ENCODE data around the gene RALGAPA1.

The RALGAPA1 gene

GRCh38 chr14:35661875-35662274 is 147.2 kb downstream of the RALGAPA1 start:
- no peak for DNase-seq (ENCODE audit: extremely low read depth, insufficient read length)
- TF ChIP-seq CTCF (IDR thresholded peaks at IDR 0.05; ENCODE audit: insufficient read depth, low read length, poor library complexity, severe bottlenecking), result no peak
- no peaks in the 10 kb centered on the region for H3K27me3 ChIP-seq (replicated peaks; ENCODE audit: control insufficient read depth, insufficient read depth, low read length)
- no peak overlapping the region for H3K4me3 ChIP-seq (replicated peaks; ENCODE audit: low read depth, low read length)
- H3K36me3 ChIP-seq (ENCODE audit: control insufficient read depth, insufficient read depth, low read length), result no peaks in the 10 kb centered on the region; the same call in 1 of the 2 replicates

- Histone ChIP-seq H3K4me3 (replicated peaks; ENCODE audit: low read depth, low read length) (no peak overlapping the region), H3K27me3 (replicated peaks; ENCODE audit: control insufficient read depth, insufficient read depth, low read length) (no peaks in the 10 kb centered on the region), H3K36me3 (ENCODE audit: control insufficient read depth, insufficient read depth, low read length) (no peaks in the 10 kb centered on the region)
- no peak for DNase-seq (ENCODE audit: extremely low read depth, insufficient read length)
- no peak for TF ChIP-seq CTCF (IDR thresholded peaks at IDR 0.05; ENCODE audit: insufficient read depth, low read length, poor library complexity, severe bottlenecking)
Observed at GRCh38 chr14:35653045-35653444, 156.1 kb downstream of the RALGAPA1 start.

GRCh38 chr14:35643513-35643912 is 165.6 kb downstream of the RALGAPA1 start:
- Histone ChIP-seq H3K4me3 (replicated peaks; ENCODE audit: low read depth, low read length) (no peak overlapping the region), H3K27me3 (replicated peaks; ENCODE audit: control insufficient read depth, insufficient read depth, low read length) (no peaks in the 10 kb centered on the region), H3K36me3 (ENCODE audit: control insufficient read depth, insufficient read depth, low read length) (no peaks in the 10 kb centered on the region)
- no peak for DNase-seq (ENCODE audit: extremely low read depth, insufficient read length)
- no peak for TF ChIP-seq CTCF (IDR thresholded peaks at IDR 0.05; ENCODE audit: insufficient read depth, low read length, poor library complexity, severe bottlenecking)

- no peak for TF ChIP-seq CTCF (IDR thresholded peaks at IDR 0.05; ENCODE audit: insufficient read depth, low read length, poor library complexity, severe bottlenecking)
- Histone ChIP-seq H3K4me3 (replicated peaks; ENCODE audit: low read depth, low read length) (no peak overlapping the region), H3K36me3 (ENCODE audit: control insufficient read depth, insufficient read depth, low read length) (no peaks in the 10 kb centered on the region), H3K27me3 (replicated peaks; ENCODE audit: control insufficient read depth, insufficient read depth, low read length) (no peaks in the 10 kb centered on the region)
- DNase-seq (ENCODE audit: extremely low read depth, insufficient read length), result no peak
Observed at GRCh38 chr14:35637851-35638250, 171.2 kb downstream of the RALGAPA1 start.

- Histone ChIP-seq H3K4me3 (replicated peaks; ENCODE audit: low read depth, low read length) (no peak overlapping the region), H3K36me3 (ENCODE audit: control insufficient read depth, insufficient read depth, low read length) (no peaks in the 10 kb centered on the region), H3K27me3 (replicated peaks; ENCODE audit: control insufficient read depth, insufficient read depth, low read length) (no peaks in the 10 kb centered on the region)
- no peak for DNase-seq (ENCODE audit: extremely low read depth, insufficient read length)
- TF ChIP-seq CTCF (IDR thresholded peaks at IDR 0.05; ENCODE audit: insufficient read depth, low read length, poor library complexity, severe bottlenecking), result no peak
Observed at GRCh38 chr14:35637269-35637668, 171.8 kb downstream of the RALGAPA1 start.

- Histone ChIP-seq H3K36me3 (ENCODE audit: control insufficient read depth, insufficient read depth, low read length) (no peaks in the 10 kb centered on the region), H3K27me3 (replicated peaks; ENCODE audit: control insufficient read depth, insufficient read depth, low read length) (no peaks in the 10 kb centered on the region), H3K4me3 (replicated peaks; ENCODE audit: low read depth, low read length) (no peak overlapping the region)
- TF ChIP-seq CTCF (IDR thresholded peaks at IDR 0.05; ENCODE audit: insufficient read depth, low read length, poor library complexity, severe bottlenecking), result no peak
- no peak for DNase-seq (ENCODE audit: extremely low read depth, insufficient read length)
Observed at GRCh38 chr14:35632676-35633075, 176.4 kb downstream of the RALGAPA1 start.

Data from GM06990 (cell line).